ENCODE data around the gene CNPY1.

The CNPY1 gene

GRCh38 chr7:155579565-155579964 lies 33.2 kb upstream of the CNPY1 start:
- no peak overlapping the region for H3K27ac ChIP-seq (ENCODE audit: low read depth, low read length, poor library complexity, severe bottlenecking)
- no peak overlapping the region for H3K9ac ChIP-seq (ENCODE audit: low read length)
- H2AFZ ChIP-seq (ENCODE audit: low read length) = no peak overlapping the region
- no peaks in the 10 kb centered on the region for H3K36me3 ChIP-seq (ENCODE audit: insufficient read depth, low read length)
- peaks cover 3% of the 10 kb centered on the region; the same call in 1 of the 2 replicates for H3K27me3 ChIP-seq (ENCODE audit: insufficient read depth, low read length)
- H3K4me1 ChIP-seq (ENCODE audit: insufficient read depth, low read length, severe bottlenecking) = peaks cover 5% of the 10 kb centered on the region
- TF ChIP-seq CTCF (IDR thresholded peaks at IDR 0.05; ENCODE audit: low read length) (no peak), EZH2 (IDR thresholded peaks at IDR 0.05; ENCODE audit: borderline replicate concordance, low read length) (no peak)
- H3K4me3 ChIP-seq (ENCODE audit: low read depth, low read length, poor library complexity, severe bottlenecking) = no peak overlapping the region
- H3K9me3 ChIP-seq (ENCODE audit: low read length) = no peaks in the 10 kb centered on the region
- no peaks in the 10 kb centered on the region for H3K9me2 ChIP-seq (ENCODE audit: low read depth, low read length)
- H3K4me2 ChIP-seq (ENCODE audit: low read length) = no peak overlapping the region
- H4K20me1 ChIP-seq (ENCODE audit: insufficient read depth, low read length) = no peaks in the 10 kb centered on the region
- no peaks in the 10 kb centered on the region for H3F3A ChIP-seq (ENCODE audit: insufficient read depth, low read length)
- no peaks in the 10 kb centered on the region for H3K79me2 ChIP-seq (ENCODE audit: insufficient read depth, low read length)

- TF ChIP-seq EZH2 (IDR thresholded peaks at IDR 0.05; ENCODE audit: borderline replicate concordance, low read length) = no peak
- TF ChIP-seq CTCF (IDR thresholded peaks at IDR 0.05; ENCODE audit: low read length) = no peak
- H3K9ac ChIP-seq (ENCODE audit: low read length) = no peak overlapping the region
Observed at GRCh38 chr7:155578016-155578415, 31.7 kb upstream of the CNPY1 start.

GRCh38 chr7:155577509-155577905 lies 31.1 kb upstream of the CNPY1 start:
- no peak overlapping the region for H3K27ac ChIP-seq (ENCODE audit: low read depth, low read length, poor library complexity, severe bottlenecking)
- H3K9me3 ChIP-seq (ENCODE audit: low read length) = no peaks in the 10 kb centered on the region
- no peak overlapping the region for H3K4me3 ChIP-seq (ENCODE audit: low read depth, low read length, poor library complexity, severe bottlenecking)
- no peak overlapping the region for H3K9ac ChIP-seq (ENCODE audit: low read length)
- peaks cover 5% of the 10 kb centered on the region for H3K4me1 ChIP-seq (ENCODE audit: insufficient read depth, low read length, severe bottlenecking)
- no peak overlapping the region for H2AFZ ChIP-seq (ENCODE audit: low read length)
- H3K27me3 ChIP-seq (ENCODE audit: insufficient read depth, low read length) = no peaks in the 10 kb centered on the region; the same call in 1 of the 2 replicates
- no peaks in the 10 kb centered on the region for H3K36me3 ChIP-seq (ENCODE audit: insufficient read depth, low read length)
- TF ChIP-seq CTCF (IDR thresholded peaks at IDR 0.05; ENCODE audit: low read length) = no peak
- no peaks in the 10 kb centered on the region for H4K20me1 ChIP-seq (ENCODE audit: insufficient read depth, low read length)
- no peak overlapping the region for H3K4me2 ChIP-seq (ENCODE audit: low read length)
- no peaks in the 10 kb centered on the region for H3F3A ChIP-seq (ENCODE audit: insufficient read depth, low read length)
- H3K9me2 ChIP-seq (ENCODE audit: low read depth, low read length) = no peaks in the 10 kb centered on the region
- no peaks in the 10 kb centered on the region for H3K79me2 ChIP-seq (ENCODE audit: insufficient read depth, low read length)

More at GRCh38 chr7:155578016-155578415, 31.7 kb upstream of the CNPY1 start:
- no peaks in the 10 kb centered on the region for H3K79me2 ChIP-seq (ENCODE audit: insufficient read depth, low read length)
- H3F3A ChIP-seq (ENCODE audit: insufficient read depth, low read length) = no peaks in the 10 kb centered on the region
- no peaks in the 10 kb centered on the region for H3K9me3 ChIP-seq (ENCODE audit: low read length)
- no peaks in the 10 kb centered on the region for H3K36me3 ChIP-seq (ENCODE audit: insufficient read depth, low read length)
- H2AFZ ChIP-seq (ENCODE audit: low read length) = no peak overlapping the region
- no peaks in the 10 kb centered on the region; the same call in 1 of the 2 replicates for H3K27me3 ChIP-seq (ENCODE audit: insufficient read depth, low read length)
- no peak overlapping the region for H3K4me2 ChIP-seq (ENCODE audit: low read length)
- H3K27ac ChIP-seq (ENCODE audit: low read depth, low read length, poor library complexity, severe bottlenecking) = no peak overlapping the region
- no peak overlapping the region for H3K4me3 ChIP-seq (ENCODE audit: low read depth, low read length, poor library complexity, severe bottlenecking)
- peaks cover 5% of the 10 kb centered on the region for H3K4me1 ChIP-seq (ENCODE audit: insufficient read depth, low read length, severe bottlenecking)
- no peaks in the 10 kb centered on the region for H3K9me2 ChIP-seq (ENCODE audit: low read depth, low read length)
- H4K20me1 ChIP-seq (ENCODE audit: insufficient read depth, low read length) = no peaks in the 10 kb centered on the region

Measured in OCI-LY1 (cell line).